EL (cell line): ENCODE measurements around the gene ALPK1.
"Not testable (repeated sequence)": the region's sequence is repeated elsewhere in the genome, so short reads cannot be mapped to it uniquely, and the experiment has no call there.

Source experiments
- DNase-seq: peaks from one replicate; pipeline ENCODE4 v3.0.0-alpha.2; 2016

The ALPK1 gene

DNA sequence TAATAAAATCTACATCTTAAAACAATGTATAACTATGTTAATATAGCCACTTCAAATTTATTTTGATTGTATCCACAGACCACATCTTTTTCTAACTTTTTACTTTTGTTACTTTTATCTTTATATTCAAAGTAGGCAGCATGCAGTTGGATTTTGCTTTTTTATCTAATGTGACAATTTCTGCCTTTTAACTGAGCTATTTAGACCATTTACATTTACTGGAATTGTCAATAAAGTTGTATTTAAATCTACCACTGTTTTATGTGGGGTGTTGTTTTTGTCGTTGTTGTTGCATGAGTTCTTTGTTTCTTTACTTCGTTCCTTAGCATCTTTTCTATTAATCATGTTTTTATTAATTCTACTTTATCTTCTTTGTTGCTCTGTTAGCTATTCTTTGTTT, 176.8 kb downstream of the ALPK1 start:
- DNase-seq, result no peak

DNA sequence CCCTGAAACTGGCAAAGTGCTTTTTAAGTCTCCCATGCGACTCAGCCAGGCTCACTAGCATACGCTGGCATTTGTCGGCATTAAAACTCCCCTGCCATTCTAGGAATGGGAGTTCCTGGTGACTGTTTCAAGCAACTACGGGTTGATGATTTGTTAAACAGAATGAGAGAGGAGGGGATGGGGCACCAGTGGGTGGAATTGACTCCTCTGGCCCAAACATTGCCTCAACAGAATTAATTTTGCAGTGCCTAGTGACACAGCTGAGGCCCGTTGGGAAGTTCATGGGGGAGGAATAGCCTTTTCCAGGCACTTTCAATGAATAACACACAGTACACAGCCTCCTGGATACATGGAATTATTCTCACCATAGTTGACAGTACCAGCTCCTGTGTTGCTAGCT, 188.8 kb downstream of the ALPK1 start:
- no peak for DNase-seq

DNA sequence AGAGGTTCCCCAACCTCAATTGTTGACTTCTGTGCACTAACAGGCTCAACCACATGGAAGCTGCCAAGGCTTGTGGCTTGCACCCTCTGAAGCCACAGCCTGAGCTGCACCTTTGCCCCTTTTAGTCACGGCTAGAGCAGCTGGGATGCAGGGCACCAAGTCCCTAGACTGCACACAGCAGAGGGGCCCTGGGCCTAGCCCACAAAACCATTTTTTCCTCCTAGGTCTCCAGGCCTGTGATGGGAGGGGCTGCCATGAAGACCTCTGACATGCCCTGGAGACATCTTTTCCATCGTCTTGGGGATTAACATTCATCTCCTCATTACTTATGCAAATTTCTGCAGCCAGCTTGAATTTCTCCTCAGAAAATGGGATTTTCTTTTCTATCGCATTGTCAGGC, 193.6 kb downstream of the ALPK1 start:
- not testable (repeated sequence) for DNase-seq
